ENCODE data around the gene POU3F3.

The POU3F3 gene

GRCh38 chr2:104847586-104848160 lies 6.2 kb upstream of the POU3F3 start:
- no peak for DNase-seq

DNA sequence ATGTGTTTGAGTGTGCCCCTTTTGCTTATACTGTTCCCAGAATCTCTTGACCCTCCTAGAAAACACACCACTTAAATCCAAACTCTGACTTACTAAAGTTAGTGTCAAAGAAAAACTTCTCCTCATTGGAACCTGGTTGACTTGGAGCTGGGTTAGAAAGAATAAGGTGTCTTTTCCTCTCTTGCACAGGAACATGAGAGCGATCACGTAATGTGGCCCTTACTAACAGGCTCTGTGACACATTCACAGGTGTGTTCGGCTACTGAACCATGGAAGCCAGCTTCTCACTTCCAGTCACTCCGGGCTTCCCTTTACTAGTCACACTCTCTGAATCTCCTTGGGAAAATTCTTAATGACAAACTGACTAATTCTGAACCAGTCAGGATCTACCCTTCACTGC lies 5.4 kb upstream of the POU3F3 start:
- DNase-seq, result no peak

GRCh38 chr2:104849101-104849500 lies 4.8 kb upstream of the POU3F3 start:
- no peak for DNase-seq

GRCh38 chr2:104849618-104850141 lies 4.2 kb upstream of the POU3F3 start:
- DNase-seq, result peak in 1 of 2 experiments; percentile 75

DNA sequence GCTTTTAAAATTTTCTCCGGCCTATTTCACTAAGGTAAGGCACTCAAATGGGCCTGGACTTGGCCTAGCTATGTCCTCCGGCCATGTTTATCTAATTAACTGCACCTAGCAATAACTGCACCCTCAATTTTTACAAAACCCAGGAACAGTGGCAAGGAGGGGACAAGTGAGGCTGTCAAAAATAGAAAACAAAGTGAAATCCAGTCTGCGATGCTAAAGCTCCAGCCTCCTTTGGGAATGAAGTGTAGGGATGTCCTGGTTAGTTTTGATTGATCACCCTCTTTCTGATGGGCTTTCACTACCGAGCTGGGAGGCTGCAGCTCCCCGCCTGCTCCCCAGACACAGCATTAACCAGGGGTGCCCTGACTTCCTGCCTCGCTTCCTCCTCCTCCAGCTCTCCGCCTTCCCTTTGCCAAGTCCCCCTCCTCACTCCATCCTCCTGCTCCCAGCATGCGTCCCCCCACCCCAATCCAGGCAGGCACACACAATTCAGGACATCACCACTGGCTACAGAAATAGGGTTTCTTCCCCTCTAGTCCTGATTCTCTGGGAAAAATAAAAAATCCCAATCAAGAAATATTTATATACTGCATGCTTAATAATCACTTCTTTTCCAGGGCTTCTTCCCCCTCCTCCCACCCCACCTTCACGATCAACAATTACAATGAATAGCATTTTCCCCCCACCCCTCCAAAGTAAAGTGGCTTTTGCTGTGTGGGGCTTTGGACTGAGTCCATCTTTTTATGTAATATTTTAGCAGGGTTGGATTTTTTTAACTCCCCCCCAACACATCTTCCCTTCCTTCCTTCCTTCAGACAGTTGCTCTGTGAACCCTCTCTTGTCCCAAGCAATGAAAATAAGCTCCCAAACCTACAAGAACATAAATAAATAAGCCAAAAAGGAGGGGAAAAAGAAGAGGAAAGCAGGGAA lies 3.3 kb upstream of the POU3F3 start:
- no peak for DNase-seq

DNA sequence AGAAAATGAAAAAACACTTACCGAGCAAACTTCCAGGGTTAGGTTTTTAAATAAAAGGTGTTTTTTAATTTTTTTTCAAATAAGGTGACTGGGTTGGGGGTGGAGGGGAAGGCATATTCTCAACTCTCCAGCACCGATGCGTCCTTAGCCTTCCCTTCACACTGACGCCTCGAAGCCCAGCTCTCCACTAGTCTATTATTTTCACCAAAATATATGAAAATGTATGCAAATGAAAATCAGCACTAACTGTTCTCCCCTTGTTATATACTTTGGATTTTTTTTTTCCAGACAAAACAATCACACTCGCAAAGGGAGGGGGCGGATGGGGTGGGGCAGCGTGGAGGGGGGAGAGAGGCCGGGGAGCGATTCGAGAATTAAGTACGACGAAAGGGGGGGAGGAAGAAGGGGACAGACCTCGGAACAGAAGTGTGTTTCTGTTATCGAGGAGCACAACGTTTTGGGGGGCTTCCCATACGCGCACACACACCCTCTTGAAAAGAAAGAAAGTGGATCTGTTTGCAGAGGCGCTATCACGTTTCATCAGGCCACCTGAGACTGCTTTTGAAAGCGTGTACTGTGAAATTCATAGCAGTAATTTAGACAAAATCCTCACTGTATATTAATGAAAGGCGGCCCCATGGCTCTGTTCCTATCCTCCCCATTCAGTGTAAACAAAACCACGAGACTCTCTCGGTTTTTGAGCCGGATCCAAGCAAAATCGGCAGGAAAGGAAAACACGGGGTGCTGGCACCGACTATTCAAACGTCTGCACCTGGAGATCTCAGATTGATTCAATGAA lies 2.4 kb upstream of the POU3F3 start:
- no peak for DNase-seq

- DNase-seq, result peak in 1 of 2 experiments; percentile 42
These were observed 1.7 kb upstream of the POU3F3 start for GRCh38 chr2:104852090-104852666.

GRCh38 chr2:104854498-104855220 lies 744 bp downstream of the POU3F3 start:
- peak in 1 of 2 experiments; percentile 34 for DNase-seq

GRCh38 chr2:104855221-104856085 lies 1.5 kb downstream of the POU3F3 start:
- no peak for DNase-seq

DNA sequence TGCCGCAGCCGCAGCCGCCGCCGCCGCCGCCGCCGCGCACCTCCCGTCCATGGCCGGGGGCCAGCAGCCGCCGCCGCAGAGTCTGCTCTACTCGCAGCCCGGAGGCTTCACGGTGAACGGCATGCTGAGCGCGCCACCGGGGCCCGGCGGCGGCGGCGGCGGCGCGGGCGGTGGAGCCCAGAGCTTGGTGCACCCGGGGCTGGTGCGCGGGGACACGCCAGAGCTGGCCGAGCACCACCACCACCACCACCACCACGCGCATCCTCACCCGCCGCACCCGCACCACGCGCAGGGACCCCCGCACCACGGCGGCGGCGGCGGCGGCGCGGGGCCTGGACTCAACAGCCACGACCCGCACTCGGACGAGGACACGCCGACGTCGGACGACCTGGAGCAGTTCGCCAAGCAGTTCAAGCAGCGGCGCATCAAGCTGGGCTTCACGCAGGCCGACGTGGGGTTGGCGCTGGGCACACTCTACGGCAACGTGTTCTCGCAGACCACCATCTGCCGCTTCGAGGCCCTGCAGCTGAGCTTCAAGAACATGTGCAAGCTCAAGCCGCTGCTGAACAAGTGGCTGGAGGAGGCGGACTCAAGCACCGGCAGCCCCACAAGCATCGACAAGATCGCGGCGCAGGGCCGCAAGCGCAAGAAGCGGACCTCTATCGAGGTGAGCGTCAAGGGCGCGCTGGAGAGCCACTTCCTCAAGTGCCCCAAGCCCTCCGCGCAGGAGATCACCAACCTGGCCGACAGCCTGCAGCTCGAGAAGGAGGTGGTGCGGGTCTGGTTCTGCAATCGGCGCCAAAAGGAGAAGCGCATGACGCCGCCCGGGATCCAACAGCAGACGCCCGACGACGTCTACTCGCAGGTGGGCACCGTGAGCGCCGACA lies 2.4 kb downstream of the POU3F3 start:
- DNase-seq, result peak in 1 of 2 experiments; percentile 47

DNA sequence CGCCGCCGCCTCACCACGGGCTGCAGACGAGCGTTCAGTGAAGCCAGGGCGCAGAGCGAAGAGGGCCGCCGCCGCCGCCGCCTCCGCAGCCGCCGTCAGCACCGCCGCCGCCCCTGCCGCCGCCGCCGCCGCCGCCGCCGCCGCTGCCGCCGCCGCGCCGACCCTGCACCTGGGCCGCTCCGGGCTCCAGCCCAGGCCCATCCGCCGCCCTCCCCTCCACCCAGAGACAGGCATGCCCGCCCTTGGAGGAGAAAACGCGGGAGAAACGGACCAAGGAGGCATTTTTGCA lies 3.0 kb downstream of the POU3F3 start:
- no peak for DNase-seq

GRCh38 chr2:104857262-104858005 lies 3.5 kb downstream of the POU3F3 start:
- DNase-seq, result no peak

DNA sequence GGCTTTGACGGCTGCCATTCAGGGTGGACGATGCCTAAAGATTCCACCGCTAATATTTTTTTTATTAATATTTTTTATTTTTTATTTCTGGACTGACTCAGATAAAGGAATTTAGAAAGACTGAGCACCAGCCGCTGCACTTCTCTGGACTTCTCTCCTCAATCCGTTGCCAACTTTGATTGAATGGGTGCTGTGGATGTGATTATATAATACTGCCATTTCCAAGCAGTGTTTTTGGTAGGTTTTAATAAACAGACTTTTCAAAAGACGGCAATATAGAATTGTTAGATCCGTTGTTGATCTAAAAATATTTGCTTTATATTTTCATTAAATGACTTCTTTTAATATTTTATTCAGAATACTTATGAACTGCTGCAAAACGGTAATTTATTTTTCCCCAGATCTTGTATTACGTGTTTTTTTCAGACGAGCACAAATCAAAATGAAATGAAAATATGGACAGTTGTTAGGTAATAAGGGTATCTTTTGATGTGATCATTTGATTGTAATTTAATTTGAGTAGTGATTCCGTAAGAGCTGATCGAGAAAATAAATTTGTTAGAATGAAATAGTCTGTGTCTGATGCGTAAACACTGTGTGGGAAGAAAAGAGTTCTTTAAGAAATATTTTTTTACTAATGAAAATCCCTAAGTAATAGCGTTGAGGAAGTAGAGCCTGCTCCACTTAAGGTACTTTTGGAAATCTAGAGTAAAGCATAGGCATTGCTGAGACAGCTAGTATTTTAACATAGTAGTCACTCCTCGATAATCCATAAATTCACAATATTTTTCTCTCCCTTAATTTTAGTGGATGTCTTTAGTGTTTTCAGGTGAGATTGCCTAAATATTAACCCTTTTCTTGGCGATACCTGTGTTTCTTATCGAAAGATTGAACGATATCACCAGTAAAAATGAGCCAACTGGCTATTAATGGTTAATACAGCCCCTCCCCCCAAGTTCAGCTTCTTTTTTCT lies 4.4 kb downstream of the POU3F3 start:
- no peak for DNase-seq

GRCh38 chr2:104859291-104859765 lies 5.4 kb downstream of the POU3F3 start:
- no peak for DNase-seq

DNA sequence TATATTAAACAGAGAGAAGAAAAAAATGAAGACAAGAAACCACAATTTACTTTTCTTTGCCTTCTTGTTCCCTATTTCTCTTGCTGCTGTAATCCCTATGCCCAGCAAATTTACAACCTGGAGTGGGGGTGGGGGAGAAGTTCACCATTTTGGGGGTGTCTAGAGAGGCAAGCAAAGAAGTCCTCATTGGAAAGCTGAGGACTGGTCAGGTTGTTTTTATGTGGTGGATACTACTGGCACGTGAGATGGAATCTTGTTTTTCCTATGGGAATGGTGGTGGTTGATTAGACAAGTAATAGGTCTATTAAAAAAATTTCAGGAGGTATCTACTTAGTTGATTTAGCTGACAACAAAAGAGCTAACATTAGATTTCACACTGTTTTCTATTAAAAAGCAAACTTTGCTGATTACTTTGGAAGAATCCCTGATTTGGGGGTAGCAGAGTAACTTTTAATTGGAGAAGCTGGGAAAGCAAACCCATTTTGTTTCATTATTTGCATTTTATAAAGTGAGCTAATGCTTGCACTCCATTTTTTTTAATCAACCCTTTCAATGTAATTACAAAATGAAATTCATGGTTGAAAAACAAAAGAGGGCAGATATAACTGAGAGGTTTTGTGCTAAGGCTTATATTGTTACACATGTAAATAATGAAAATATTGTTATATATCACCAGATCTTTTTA lies 6.0 kb downstream of the POU3F3 start:
- DNase-seq, result no peak

DNA sequence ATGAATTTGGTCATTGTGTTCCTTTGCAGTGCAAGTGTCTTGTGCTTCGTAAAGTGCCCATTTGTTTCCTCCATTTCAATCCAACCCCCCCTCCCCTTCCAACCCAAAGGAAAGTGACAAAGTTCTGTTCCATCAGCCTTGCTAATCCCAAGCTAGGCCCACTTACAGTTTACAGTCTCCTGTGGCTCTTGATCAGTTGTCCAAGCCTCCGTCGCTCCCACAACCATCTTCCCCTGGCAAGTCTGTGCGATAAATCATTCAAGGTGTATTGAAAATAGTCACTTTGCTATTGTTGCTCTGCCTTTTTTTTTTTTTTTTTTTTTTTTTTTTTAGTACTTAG lies 6.5 kb downstream of the POU3F3 start:
- no peak for DNase-seq

GRCh38 chr2:104861351-104862057 lies 7.6 kb downstream of the POU3F3 start:
- no peak for DNase-seq
